Frontal cortex (tissue), 4 donors: ENCODE data around the gene MARVELD2. TPM values are rescaled to one million over a fixed set of nuclear protein-coding genes. Genes with fewer than 3 reads are reported as not detected.

Experiments
- DNase-seq, 2 donors: peaks; one replicate each; pipeline ENCODE4 v3.0.0; 2012; ENCODE audit warnings: low spot score in 2 of 2
- FAIRE-seq: peaks from 2 replicates; lab custom pipeline; 2012; peaks lifted over from hg19 to GRCh38; lab: Jason Lieb, UNC
- small RNA-seq: library from RNA; depleted of rRNA; stranded (forward); fragments of <200 nt; gene quantifications from one replicate; pipeline ENCODE3, GENCODE V24; 2014
- total RNA-seq: library from RNA; depleted of rRNA; stranded (reverse); fragments of >200 nt; gene quantifications from one replicate; pipeline ENCODE4 v1.2.3, GENCODE V29; 2014
- donor health status: control.
- donor health status: control.
- donor health status: control.

Gene MARVELD2
- total RNA-seq, 1 donor from 2014 or later, result 0.41 TPM

DNA sequence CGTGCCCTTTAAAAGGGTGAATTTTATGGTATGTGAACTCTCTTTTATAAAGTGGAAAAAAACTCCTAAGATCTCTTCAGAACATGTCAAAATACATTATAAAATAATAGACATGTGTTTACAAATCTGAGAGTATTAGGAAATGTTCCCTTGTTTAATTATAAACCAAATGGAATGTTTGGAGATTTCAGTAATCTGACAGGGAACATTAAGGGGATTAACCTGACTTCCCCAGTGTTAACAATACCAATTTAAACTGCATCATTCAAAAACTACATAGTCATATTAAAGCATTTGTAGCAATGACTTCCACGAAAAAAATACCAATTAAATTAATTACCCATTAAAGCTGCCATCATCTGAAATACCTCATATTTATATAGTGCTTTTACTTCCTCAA lies 76.1 kb downstream of the MARVELD2 start:
- FAIRE-seq (no peak), DNase-seq (no peak)

DNA sequence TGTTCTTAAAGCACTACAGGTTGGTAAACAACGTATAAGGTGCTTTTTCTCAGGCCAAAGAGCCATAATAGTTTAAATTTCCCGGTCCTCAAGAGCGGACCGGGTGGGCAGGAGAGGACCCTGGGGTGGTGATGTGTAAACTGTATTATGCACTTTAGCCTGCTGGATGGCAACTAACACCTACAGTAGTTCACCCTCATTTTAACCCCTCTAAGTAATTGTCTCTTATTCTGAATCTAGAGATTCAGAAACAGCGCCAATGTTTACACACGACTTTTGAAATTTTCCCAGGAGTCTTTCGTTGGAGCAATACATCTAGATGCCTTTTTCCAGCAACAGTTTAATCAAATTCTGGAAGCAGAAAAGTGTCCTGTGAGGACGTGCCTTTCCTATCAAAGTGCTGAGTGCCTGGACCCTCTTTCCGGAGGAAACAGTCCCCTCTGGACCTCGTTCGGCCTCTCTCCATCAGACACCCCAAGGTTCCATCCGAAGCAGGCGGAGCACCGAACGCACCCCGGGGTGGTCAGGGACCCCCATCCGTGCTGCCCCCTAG lies 77.0 kb downstream of the MARVELD2 start:
- DNase-seq, result no peak
- FAIRE-seq, result no peak

DNA sequence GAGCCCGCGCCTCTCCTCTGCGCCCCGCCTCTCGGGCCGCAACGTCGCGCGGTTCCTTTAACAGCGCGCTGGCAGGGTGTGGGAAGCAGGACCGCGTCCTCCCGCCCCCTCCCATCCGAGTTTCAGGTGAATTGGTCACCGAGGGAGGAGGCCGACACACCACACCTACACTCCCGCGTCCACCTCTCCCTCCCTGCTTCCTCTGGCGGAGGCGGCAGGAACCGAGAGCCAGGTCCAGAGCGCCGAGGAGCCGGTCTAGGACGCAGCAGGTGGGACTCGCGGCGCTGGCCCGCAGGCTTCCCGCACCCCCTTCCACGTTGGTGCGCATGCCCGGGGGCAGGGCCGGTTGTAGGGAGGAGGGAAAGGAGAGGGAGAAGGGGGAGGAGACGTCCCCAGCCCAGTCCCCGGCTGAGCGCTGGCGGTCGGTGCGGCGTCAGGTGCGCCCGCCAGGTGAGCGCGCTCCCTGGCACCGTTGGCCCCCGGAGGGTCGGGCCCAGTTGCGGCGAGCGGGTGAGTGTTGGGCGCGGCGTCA lies 77.5 kb downstream of the MARVELD2 start, which contains the start of gene OCLN:
Gene OCLN, plus strand, starts transcription at position 400 of the 532 bp plus-strand sequence. CDS start 11,455 bp downstream, outside the sequence.
- peak; percentile 43 to 50 for DNase-seq
- no peak for FAIRE-seq

DNA sequence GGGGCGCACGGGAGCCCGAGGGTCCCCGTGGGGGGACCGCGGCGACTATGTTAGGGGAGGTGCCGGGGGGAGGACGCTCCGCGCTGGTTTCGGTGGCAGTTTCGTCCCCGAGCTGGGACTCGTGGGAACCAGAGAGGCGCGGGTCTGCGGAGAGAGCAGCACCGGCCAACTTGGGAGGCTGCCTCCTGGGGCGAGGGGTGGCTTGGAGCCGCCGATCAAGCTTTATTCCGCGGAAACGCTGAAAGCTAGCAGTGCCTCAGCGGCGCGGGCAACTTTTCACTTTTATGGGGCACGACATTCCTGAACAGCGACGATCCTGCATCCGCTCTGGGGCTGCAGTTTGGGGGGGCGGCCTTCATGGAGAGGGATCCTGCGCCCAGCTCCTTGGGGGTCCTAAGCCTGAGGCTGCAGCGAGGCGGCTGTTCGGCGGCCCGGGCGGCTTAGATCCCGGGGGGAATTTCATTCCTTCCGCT lies 78.0 kb downstream of the MARVELD2 start:
- FAIRE-seq, result no peak
- peak; percentile 23 to 38 for DNase-seq

DNA sequence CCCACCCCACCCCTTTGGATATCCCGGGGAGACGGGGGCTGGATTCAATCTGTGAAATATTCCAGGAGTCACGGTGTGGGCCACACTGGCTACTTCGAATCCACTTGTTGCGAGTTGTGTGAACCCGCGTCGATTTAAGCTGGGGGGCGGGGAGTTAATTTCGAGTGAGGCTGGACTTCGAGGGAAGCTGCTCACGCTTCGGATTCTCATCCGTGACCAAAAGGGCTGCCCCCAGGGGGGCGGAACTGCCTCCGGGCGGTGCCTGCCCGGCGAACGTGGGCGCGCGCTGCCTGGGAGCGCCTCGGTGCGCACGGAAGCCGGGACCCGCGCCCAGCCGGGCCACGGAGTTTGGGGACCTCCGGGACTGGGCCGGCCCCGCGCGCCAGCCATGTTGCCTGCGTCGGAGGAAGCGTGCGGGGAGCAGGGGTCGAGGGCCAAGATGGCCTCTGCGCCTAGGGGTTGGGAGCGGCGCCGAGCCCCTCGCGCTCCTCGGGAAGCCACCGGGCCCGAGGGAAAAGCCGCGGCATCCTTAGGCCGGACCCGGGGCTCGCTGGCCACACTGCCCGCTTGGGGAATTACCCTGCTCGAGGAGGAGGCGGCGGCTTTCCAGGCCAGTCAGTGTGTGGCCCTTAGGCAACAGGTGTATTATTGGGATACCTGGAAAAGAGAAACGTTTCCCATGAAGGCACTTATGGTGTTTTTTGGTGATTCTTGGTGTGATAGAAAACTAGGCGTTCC lies 78.6 kb downstream of the MARVELD2 start:
- peak; percentile 31 to 32 for DNase-seq
- no peak for FAIRE-seq

Small RNA genes lying within 50 kb of the gene (small RNA-seq; reads per million reads assigned to genes)
- gene RN7SL616P (not detected), gene RPS27P14 (not detected)

Other genes starting within 250 kb of the MARVELD2 start
- gene CCNB1, start 248.0 kb upstream of the MARVELD2 start, total RNA-seq, result 26.5 TPM
- 17.1 TPM for gene CENPH, start 225.5 kb upstream of the MARVELD2 start, total RNA-seq
- 51.8 TPM for gene CDK7, start 180.2 kb upstream of the MARVELD2 start, total RNA-seq
- 6.1 TPM for gene CCDC125, start 82.3 kb upstream of the MARVELD2 start, total RNA-seq
- 12.6 TPM for gene AK6, start 45.6 kb upstream of the MARVELD2 start, total RNA-seq
- 103 TPM for gene TAF9, start 45.6 kb upstream of the MARVELD2 start, total RNA-seq
- 37.9 TPM for gene RAD17, start 45.3 kb upstream of the MARVELD2 start, total RNA-seq
- 3.7 TPM for gene OCLN, start 77.7 kb downstream of the MARVELD2 start, total RNA-seq
- 110 TPM for gene GTF2H2C, start 145.1 kb downstream of the MARVELD2 start, total RNA-seq